RWPE1 (cell line): ENCODE measurements around the gene CLSTN3.

ENCODE experiments used
- CTCF ChIA-PET: fragments of 350-600 bp; sonication (Branson Sonifier 250); formaldehyde crosslinking; extraction: SDS; loops from one replicate; lab custom pipeline; 2021; lab: Yijun Ruan, JAX
- POLR2A ChIA-PET: fragments of 400-600 bp; formaldehyde crosslinking; extraction: SDS; loops from one replicate; lab custom pipeline; 2020; ENCODE audit warnings: antibody characterized with exemption; ENCODE audit not compliant: low non-redundant PET; lab: Yijun Ruan, JAX
- DNase-seq: peaks from one replicate; pipeline ENCODE4 v3.0.0; 2012; ENCODE audit warnings: low spot score
- H3K27ac ChIP-seq: fragments of 450-650 bp; 2 replicates; pipeline ENCODE4 v1.5.1; 2017
- CTCF ChIP-seq: fragments of 450-650 bp; conservative IDR thresholded peaks from 2 replicates; pipeline ENCODE4 v1.5.1; 2017; ENCODE audit warnings: low read depth, mild to moderate bottlenecking

CLSTN3 gene

GRCh38 chr12:7113389-7113871 lies 16.7 kb upstream of the CLSTN3 start:
- CTCF ChIA-PET = interaction anchor here (0.5 to 2.1 kb wide), 10 partner anchors 9 to 174 kb away, joined by 3 to 7 read pairs (median 3); partner anchors contain the start of gene C1S
- peak; percentile 68 for TF ChIP-seq CTCF
- POLR2A ChIA-PET = no interaction called here
- no peak overlapping the region for H3K27ac ChIP-seq
- no peak for DNase-seq

DNA sequence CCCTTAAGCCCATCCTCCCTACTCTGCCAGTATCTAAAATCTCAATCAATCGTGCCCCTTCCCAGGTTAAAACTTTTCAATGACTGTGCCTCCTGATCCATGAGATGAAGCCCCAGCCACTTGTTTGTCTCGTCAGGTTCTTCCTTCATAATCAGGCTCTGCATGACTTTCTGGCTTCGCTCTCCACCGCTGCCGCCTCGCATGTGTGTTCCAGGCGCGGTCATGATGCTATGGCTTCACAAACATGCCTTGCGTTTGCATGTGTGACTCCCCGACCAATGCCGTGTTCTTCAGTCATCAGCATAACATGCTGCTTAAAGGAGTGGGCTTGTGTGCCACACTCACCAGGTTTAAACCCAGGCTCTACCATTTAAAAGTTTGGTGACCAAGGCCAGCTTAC lies 16.2 kb upstream of the CLSTN3 start:
- ChIA-PET POLR2A (no interaction called here), CTCF (interaction anchor here (0.5 to 2.1 kb wide), 7 partner anchors 9 to 174 kb away, joined by 3 to 7 read pairs (median 5); partner anchors contain the start of gene C1S)
- DNase-seq = no peak
- no peak overlapping the region for H3K27ac ChIP-seq
- no peak for TF ChIP-seq CTCF

- DNase-seq = no peak
- ChIA-PET CTCF (interaction anchor here (0.6 kb wide), 1 partner anchor 23 kb away, joined by 3 read pairs; no protein-coding TSS in a partner anchor), POLR2A (no interaction called here)
- TF ChIP-seq CTCF = no peak
- no peak overlapping the region for H3K27ac ChIP-seq
Measured at GRCh38 chr12:7114851-7115250, 15.3 kb upstream of the CLSTN3 start.

- no peak for TF ChIP-seq CTCF
- no peak for DNase-seq
- H3K27ac ChIP-seq = no peak overlapping the region
- ChIA-PET CTCF (interaction anchor here (0.6 kb wide), 1 partner anchor 700 kb away, joined by 4 read pairs; no protein-coding TSS in a partner anchor), POLR2A (no interaction called here)
Measured at GRCh38 chr12:7116196-7116595, 14.0 kb upstream of the CLSTN3 start.

DNA sequence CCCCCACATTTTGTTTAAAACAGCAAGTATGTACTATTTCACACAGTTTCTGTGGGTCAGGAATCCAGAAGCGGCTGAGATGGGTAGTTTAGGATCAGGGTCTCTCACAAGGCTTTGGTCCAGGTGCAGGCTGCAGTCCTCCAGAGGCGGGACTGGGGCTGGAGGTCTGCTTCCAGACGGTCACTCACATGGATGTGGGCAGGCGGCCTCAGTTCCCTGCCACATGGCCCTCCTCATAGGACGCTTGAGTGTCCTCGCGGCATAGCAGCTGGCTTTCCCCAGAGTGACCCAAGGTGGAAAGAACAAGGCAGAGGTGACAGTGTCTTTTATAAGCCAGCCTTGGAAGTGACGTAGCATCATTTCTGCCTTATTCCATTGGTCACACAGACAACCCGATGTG lies 13.3 kb upstream of the CLSTN3 start:
- no peak overlapping the region for H3K27ac ChIP-seq
- CTCF ChIA-PET = interaction anchor here (0.7 kb wide), 1 partner anchor 16 kb away, joined by 4 read pairs; no protein-coding TSS in a partner anchor
- POLR2A ChIA-PET = no interaction called here
- TF ChIP-seq CTCF = no peak
- DNase-seq = no peak

- ChIA-PET POLR2A (no interaction called here), CTCF (no interaction called here)
- TF ChIP-seq CTCF = no peak
- H3K27ac ChIP-seq = no peak overlapping the region
- no peak for DNase-seq
Measured at GRCh38 chr12:7117670-7118069, 12.5 kb upstream of the CLSTN3 start.
